Measurements from ENCODE around the gene ZNF471.

The ZNF471 gene

GRCh38 chr19:56577719-56578602 is 70.3 kb downstream of the ZNF471 start:
- no peak for DNase-seq
